ENCODE results near the gene NUPR2. TPM values are rescaled to one million over a fixed set of nuclear protein-coding genes. Genes with fewer than 3 reads are reported as not detected.

Gene NUPR2
- total and polyA plus RNA-seq, 11 donors = not detected

Other genes starting within 250 kb of the NUPR2 start
- 1 to 10 TPM; 1.9 to 4.9 (median 3.0) TPM for gene ZNF713, start 229.0 kb downstream of the NUPR2 start, total RNA-seq
- gene ZNF713, start 229.0 kb downstream of the NUPR2 start, polyA plus RNA-seq = 1 to 10 TPM; 1.9 to 2.1 TPM
- gene MRPS17, start 164.5 kb downstream of the NUPR2 start, total RNA-seq = 10 to 100 TPM; 14.8 to 24.2 (median 19.0) TPM
- 10 to 100 TPM; 17.6 to 28.1 TPM for gene MRPS17, start 164.5 kb downstream of the NUPR2 start, polyA plus RNA-seq
- gene NIPSNAP2, start 151.8 kb downstream of the NUPR2 start, total RNA-seq = 100 to 1,000 TPM; 184 to 529 (median 329) TPM
- 100 to 1,000 TPM; 119 to 158 TPM for gene NIPSNAP2, start 151.8 kb downstream of the NUPR2 start, polyA plus RNA-seq
- gene PSPH, start 65.0 kb downstream of the NUPR2 start, total RNA-seq = 10 to 100 TPM in 2 of 9 donors, 1 to 10 TPM in 7; 7.5 to 15.9 (median 8.9) TPM
- gene PSPH, start 65.0 kb downstream of the NUPR2 start, polyA plus RNA-seq = 10 to 100 TPM in 1 of 2 donors, 1 to 10 TPM in 1; 3.5 to 12.1 TPM
- 10 to 100 TPM; 44.6 to 85.8 (median 62.6) TPM for gene CCT6A, start 64.7 kb downstream of the NUPR2 start, total RNA-seq
- gene CCT6A, start 64.7 kb downstream of the NUPR2 start, polyA plus RNA-seq = 100 to 1,000 TPM in 1 of 2 donors, 10 to 100 TPM in 1; 75.8 to 180 TPM
- 10 to 100 TPM; 23.1 to 61.5 (median 30.9) TPM for gene SUMF2, start 52.1 kb downstream of the NUPR2 start, total RNA-seq
- 10 to 100 TPM; 35.5 to 42.4 TPM for gene SUMF2, start 52.1 kb downstream of the NUPR2 start, polyA plus RNA-seq
- 100 to 1,000 TPM in 1 of 9 donors, 10 to 100 TPM in 7, 1 to 10 TPM in 1; 5.9 to 150 (median 19.9) TPM for gene PHKG1, start 23.5 kb downstream of the NUPR2 start, total RNA-seq
- gene PHKG1, start 23.5 kb downstream of the NUPR2 start, polyA plus RNA-seq = 1 to 10 TPM; 2.4 to 8.5 TPM
- 100 to 1,000 TPM; 368 to 511 (median 412) TPM for gene CHCHD2, start 9.9 kb downstream of the NUPR2 start, total RNA-seq
- gene CHCHD2, start 9.9 kb downstream of the NUPR2 start, polyA plus RNA-seq = 1,000 to 10,000 TPM in 1 of 2 donors, 100 to 1,000 TPM in 1; 245 to 1,085 TPM

All from heart left ventricle (tissue), 11 donors.